ENCODE data around the gene POMGNT1.
"Not testable (repeated sequence)": the region's sequence is repeated elsewhere in the genome, so short reads cannot be mapped to it uniquely, and the experiment has no call there.

The POMGNT1 gene

GRCh38 chr1:46246136-46246535 lies 47.9 kb upstream of the POMGNT1 start:
- CTCF ChIA-PET, result interaction anchor here (0.7 to 2.9 kb wide), 3 partner anchors 22 to 1453 kb away, joined by 3 to 23 read pairs (median 5); no protein-coding TSS in a partner anchor
- peaks cover 13 to 27% of the 10 kb centered on the region in 2 experiments for H3K36me3 ChIP-seq (ENCODE audit: control insufficient read depth in 2 of 2, insufficient read depth in 1 of 2, low read length in 2 of 2)
- not testable (repeated sequence) for H3K27ac ChIP-seq (ENCODE audit: extremely low read depth, low read depth, low read length); H3K9me3 ChIP-seq (ENCODE audit: control insufficient read depth, insufficient read depth, low read depth, low read length); H3K4me1 ChIP-seq (ENCODE audit: control insufficient read depth, insufficient read depth, low read length); H3K4me3 ChIP-seq (ENCODE audit: low read depth, low read length)
- TF ChIP-seq ZNF121 (tag by site-specific recombination; IDR thresholded peaks at IDR 0.05), result peak; percentile 50; the same call in 1 of the 2 replicates
- POLR2A ChIA-PET, result interaction anchor here (1.1 to 1.9 kb wide), 5 partner anchors 10 to 114 kb away, joined by 4 to 16 read pairs (median 4); partner anchors contain the start of gene PIK3R3

GRCh38 chr1:46244656-46245371 lies 46.6 kb upstream of the POMGNT1 start:
- Histone ChIP-seq H3K27ac (ENCODE audit: extremely low read depth, low read depth, low read length) (no peak overlapping the region), H3K4me1 (ENCODE audit: control insufficient read depth, insufficient read depth, low read length) (peaks cover 4% of the 10 kb centered on the region; the same call in 1 of the 2 replicates), H3K4me3 (ENCODE audit: low read depth, low read length) (no peak overlapping the region), H3K36me3 (ENCODE audit: control insufficient read depth in 2 of 2, insufficient read depth in 1 of 2, low read length in 2 of 2) (peaks cover under 1 to 14% of the 10 kb centered on the region in 2 experiments; a peak in 1 of 3 replicates), H3K9me3 (ENCODE audit: control insufficient read depth, insufficient read depth, low read depth, low read length) (no peaks in the 10 kb centered on the region)
- ChIA-PET CTCF (interaction anchor here (0.6 to 2.2 kb wide), 17 partner anchors 10 to 941 kb away, joined by 3 to 17 read pairs (median 4); partner anchors contain the start of genes LRRC41 and UQCRH), POLR2A (interaction anchor here (0.6 to 1.9 kb wide), 4 partner anchors 11 to 716 kb away, joined by 3 to 4 read pairs (median 3); no protein-coding TSS in a partner anchor)
- no peak for TF ChIP-seq ZNF707 (tag by site-specific recombination; IDR thresholded peaks at IDR 0.05)
- TF ChIP-seq CTCF (tag by site-specific recombination; IDR thresholded peaks at IDR 0.05), result peak; percentile 42; the same call in 1 of the 2 replicates
- peak; percentile 7; the same call in 1 of the 2 replicates for TF ChIP-seq ZNF654 (tag by site-specific recombination; IDR thresholded peaks at IDR 0.05; ENCODE audit: low read depth)
- TF ChIP-seq ZNF362 (tag by site-specific recombination; IDR thresholded peaks at IDR 0.05), result peak; percentile 51; the same call in 1 of the 2 replicates
- TF ChIP-seq ZNF280C (tag by site-specific recombination; IDR thresholded peaks at IDR 0.05), result no peak
- no peak for TF ChIP-seq ZNF274 (IDR thresholded peaks at IDR 0.05; ENCODE audit: low read length)
- TF ChIP-seq ZNF274 (tag by site-specific recombination; IDR thresholded peaks at IDR 0.05; ENCODE audit: borderline replicate concordance), result no peak
- TF ChIP-seq ZBTB8A (tag by site-specific recombination; IDR thresholded peaks at IDR 0.05), result no peak
- peak; percentile 76 for TF ChIP-seq ZBTB20 (tag by site-specific recombination; IDR thresholded peaks at IDR 0.05)
- peak; percentile 34; the same call in 1 of the 2 replicates for TF ChIP-seq KLF8 (tag by site-specific recombination; IDR thresholded peaks at IDR 0.05)
- no peak for TF ChIP-seq ZNF677 (tag by site-specific recombination; IDR thresholded peaks at IDR 0.05)
- TF ChIP-seq PRDM4 (tag by site-specific recombination; IDR thresholded peaks at IDR 0.05), result peak; percentile 70
- TF ChIP-seq ZNF121 (tag by site-specific recombination; IDR thresholded peaks at IDR 0.05), result peak; percentile 89
